ENCODE results near the gene CA6. TPM values are rescaled to one million over a fixed set of nuclear protein-coding genes. Genes with fewer than 3 reads are reported as not detected.
A peak's percentile ranks its signal among the peaks of the same experiment; 100 is the strongest.
"Not testable (repeated sequence)": the region's sequence is repeated elsewhere in the genome, so short reads cannot be mapped to it uniquely, and the experiment has no call there.

The CA6 gene
- total RNA-seq: not detected
- long read RNA-seq: 0 reads

DNA sequence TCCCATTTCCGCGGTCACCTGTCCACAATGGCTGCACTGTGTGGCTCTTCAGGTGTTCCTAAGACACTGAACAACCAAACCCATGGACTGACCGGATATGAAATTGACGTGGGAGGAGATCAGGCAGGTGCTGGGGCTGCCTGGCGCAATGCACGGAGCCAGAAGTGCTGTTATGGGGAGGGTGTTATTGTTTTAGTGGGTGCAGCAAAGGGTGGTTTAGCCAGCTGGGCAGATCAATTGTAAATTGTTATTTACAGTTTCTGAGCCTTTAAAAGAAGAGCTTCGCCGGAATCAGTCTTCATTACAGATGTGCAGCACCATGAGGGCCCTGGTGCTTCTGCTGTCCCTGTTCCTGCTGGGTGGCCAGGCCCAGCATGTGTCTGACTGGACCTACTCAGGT is at the start of gene CA6:
Gene CA6 (plus strand): TSS at position 301 of the 400 bp plus-strand sequence. CDS start 19 bp downstream, at position 320.
- Histone ChIP-seq H3K4me3 (no peak within 1 kb of the TSS), H3K27ac (no peak within 1 kb of the TSS), H3K27me3 (ENCODE audit: low read depth) (no peaks in the 10 kb centered on the region), H3K4me1 (no peaks in the 10 kb centered on the region), H3K9me3 (no peaks in the 10 kb centered on the region), H3K36me3 (no peaks in the 10 kb centered on the region)
- no peak for DNase-seq
- no peak for ATAC-seq
- intact Hi-C loops (cut with DNase I): no loop called here
- TF ChIP-seq, protein P1, sequence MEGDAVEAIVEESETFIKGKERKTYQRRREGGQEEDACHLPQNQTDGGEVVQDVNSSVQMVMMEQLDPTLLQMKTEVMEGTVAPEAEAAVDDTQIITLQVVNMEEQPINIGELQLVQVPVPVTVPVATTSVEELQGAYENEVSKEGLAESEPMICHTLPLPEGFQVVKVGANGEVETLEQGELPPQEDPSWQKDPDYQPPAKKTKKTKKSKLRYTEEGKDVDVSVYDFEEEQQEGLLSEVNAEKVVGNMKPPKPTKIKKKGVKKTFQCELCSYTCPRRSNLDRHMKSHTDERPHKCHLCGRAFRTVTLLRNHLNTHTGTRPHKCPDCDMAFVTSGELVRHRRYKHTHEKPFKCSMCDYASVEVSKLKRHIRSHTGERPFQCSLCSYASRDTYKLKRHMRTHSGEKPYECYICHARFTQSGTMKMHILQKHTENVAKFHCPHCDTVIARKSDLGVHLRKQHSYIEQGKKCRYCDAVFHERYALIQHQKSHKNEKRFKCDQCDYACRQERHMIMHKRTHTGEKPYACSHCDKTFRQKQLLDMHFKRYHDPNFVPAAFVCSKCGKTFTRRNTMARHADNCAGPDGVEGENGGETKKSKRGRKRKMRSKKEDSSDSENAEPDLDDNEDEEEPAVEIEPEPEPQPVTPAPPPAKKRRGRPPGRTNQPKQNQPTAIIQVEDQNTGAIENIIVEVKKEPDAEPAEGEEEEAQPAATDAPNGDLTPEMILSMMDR (IDR thresholded peaks at IDR 0.05): no peak

GRCh38 chr1:8896775-8897174 is 48.9 kb upstream of the CA6 start:
- H3K4me3 ChIP-seq; H3K36me3 ChIP-seq; H3K4me1 ChIP-seq; DNase-seq; H3K27me3 ChIP-seq (ENCODE audit: low read depth); ATAC-seq; H3K9me3 ChIP-seq; intact Hi-C loops (cut with DNase I); H3K27ac ChIP-seq: not testable (repeated sequence)

- DNase-seq; H3K4me3 ChIP-seq; H3K4me1 ChIP-seq; H3K9me3 ChIP-seq; intact Hi-C loops (cut with DNase I); ATAC-seq; H3K27ac ChIP-seq; H3K27me3 ChIP-seq (ENCODE audit: low read depth); H3K36me3 ChIP-seq: not testable (repeated sequence)
Measured at GRCh38 chr1:8897505-8897904, 48.2 kb upstream of the CA6 start.

- H3K4me3 ChIP-seq; H3K36me3 ChIP-seq; ATAC-seq; intact Hi-C loops (cut with DNase I); DNase-seq; H3K27ac ChIP-seq; H3K9me3 ChIP-seq; H3K27me3 ChIP-seq (ENCODE audit: low read depth); H3K4me1 ChIP-seq: not testable (repeated sequence)
Measured at GRCh38 chr1:8898418-8898817, 47.2 kb upstream of the CA6 start.

GRCh38 chr1:8899046-8899445 is 46.6 kb upstream of the CA6 start:
- no peaks in the 10 kb centered on the region for H3K9me3 ChIP-seq
- no peak for ATAC-seq
- intact Hi-C loops (cut with DNase I): no loop called here
- no peaks in the 10 kb centered on the region for H3K27me3 ChIP-seq (ENCODE audit: low read depth)
- peaks cover 5% of the 10 kb centered on the region for H3K4me1 ChIP-seq
- H3K27ac ChIP-seq: no peak overlapping the region
- TF ChIP-seq, protein P1 (IDR thresholded peaks at IDR 0.05): no peak
- H3K4me3 ChIP-seq: no peak overlapping the region
- no peaks in the 10 kb centered on the region for H3K36me3 ChIP-seq
- no peak for DNase-seq

DNA sequence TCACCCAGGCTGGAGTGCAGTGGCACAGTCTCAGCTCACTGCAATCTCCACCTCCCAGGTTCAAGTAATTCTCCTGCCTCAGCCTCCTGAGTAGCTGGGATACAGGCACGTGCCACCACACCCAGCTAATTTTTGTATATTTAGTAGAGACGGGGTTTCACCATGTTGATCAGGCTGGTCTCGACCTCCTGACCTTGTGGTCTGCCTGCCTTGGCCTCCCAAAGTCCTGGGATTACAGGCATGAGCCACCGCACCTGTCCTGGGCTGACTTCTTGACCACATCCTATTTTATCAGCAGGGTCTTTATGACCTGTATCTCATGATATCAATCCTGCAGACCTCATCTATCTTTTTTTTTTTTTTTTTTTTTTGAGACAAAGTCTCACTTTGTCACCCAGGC is 45.0 kb upstream of the CA6 start:
- H3K27ac ChIP-seq; H3K9me3 ChIP-seq; H3K4me3 ChIP-seq; intact Hi-C loops (cut with DNase I); H3K36me3 ChIP-seq; H3K27me3 ChIP-seq (ENCODE audit: low read depth); DNase-seq; ATAC-seq: not testable (repeated sequence)
- peaks cover 14% of the 10 kb centered on the region for H3K4me1 ChIP-seq

GRCh38 chr1:8902765-8903164 is 42.9 kb upstream of the CA6 start:
- H3K36me3 ChIP-seq: no peaks in the 10 kb centered on the region
- no peaks in the 10 kb centered on the region for H3K27me3 ChIP-seq (ENCODE audit: low read depth)
- no peaks in the 10 kb centered on the region for H3K9me3 ChIP-seq
- no peak for DNase-seq
- H3K27ac ChIP-seq: peak overlapping the region; percentile 43
- TF ChIP-seq, protein P1 (IDR thresholded peaks at IDR 0.05): no peak
- no peak for ATAC-seq
- intact Hi-C loops (cut with DNase I): no loop called here
- peaks cover 14% of the 10 kb centered on the region for H3K4me1 ChIP-seq
- no peak overlapping the region for H3K4me3 ChIP-seq

- Histone ChIP-seq H3K36me3 (no peaks in the 10 kb centered on the region), H3K4me1 (peaks cover 14% of the 10 kb centered on the region), H3K27me3 (ENCODE audit: low read depth) (no peaks in the 10 kb centered on the region), H3K27ac (peak overlapping the region; percentile 43), H3K4me3 (no peak overlapping the region), H3K9me3 (no peaks in the 10 kb centered on the region)
- TF ChIP-seq, protein P1 (IDR thresholded peaks at IDR 0.05): no peak
- ATAC-seq: peak in 1 of 2 donors; percentile 9
- intact Hi-C loops (cut with DNase I): no loop called here
- no peak for DNase-seq
Measured at GRCh38 chr1:8903410-8903809, 42.3 kb upstream of the CA6 start.

All from lower lobe of right lung (tissue), 2 donors.